ENCODE data around the gene TRERF1.

GRCh38 chr6:42403831-42404230 lies 47.9 kb downstream of the TRERF1 start:
- TF ChIP-seq GATA2 (IDR thresholded peaks at IDR 0.05; ENCODE audit: low read depth, low read length) (no peak), GATA3 (IDR thresholded peaks at IDR 0.05; ENCODE audit: low read depth, low read length) (no peak)
